ENCODE measurements around the gene RPL35.

DNA sequence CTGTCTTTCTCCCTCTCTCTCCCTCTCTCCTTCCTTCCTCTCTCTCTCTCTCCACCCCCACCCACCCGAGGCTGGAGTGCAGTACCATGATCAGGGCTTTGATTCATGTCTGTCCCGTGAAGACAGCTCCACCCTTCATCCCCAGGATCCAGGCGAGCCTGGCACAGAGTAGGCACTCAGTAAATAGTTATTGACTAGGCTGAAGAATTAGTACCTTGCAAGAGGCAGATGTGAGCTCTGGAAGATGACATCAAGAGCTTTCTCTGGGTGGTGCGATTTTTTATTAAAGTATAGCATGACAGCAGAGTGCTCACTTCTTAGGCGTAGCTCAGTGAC is 32.5 kb downstream of the RPL35 start:
- TF ChIP-seq, protein P1, sequence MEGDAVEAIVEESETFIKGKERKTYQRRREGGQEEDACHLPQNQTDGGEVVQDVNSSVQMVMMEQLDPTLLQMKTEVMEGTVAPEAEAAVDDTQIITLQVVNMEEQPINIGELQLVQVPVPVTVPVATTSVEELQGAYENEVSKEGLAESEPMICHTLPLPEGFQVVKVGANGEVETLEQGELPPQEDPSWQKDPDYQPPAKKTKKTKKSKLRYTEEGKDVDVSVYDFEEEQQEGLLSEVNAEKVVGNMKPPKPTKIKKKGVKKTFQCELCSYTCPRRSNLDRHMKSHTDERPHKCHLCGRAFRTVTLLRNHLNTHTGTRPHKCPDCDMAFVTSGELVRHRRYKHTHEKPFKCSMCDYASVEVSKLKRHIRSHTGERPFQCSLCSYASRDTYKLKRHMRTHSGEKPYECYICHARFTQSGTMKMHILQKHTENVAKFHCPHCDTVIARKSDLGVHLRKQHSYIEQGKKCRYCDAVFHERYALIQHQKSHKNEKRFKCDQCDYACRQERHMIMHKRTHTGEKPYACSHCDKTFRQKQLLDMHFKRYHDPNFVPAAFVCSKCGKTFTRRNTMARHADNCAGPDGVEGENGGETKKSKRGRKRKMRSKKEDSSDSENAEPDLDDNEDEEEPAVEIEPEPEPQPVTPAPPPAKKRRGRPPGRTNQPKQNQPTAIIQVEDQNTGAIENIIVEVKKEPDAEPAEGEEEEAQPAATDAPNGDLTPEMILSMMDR (conservative IDR thresholded peaks at IDR 0.05 in 1 of 2, IDR thresholded peaks at IDR 0.05 in 1 of 2; ENCODE audit: low read depth in 1 of 2, low read length in 2 of 2): no peak
- TF ChIP-seq EZH2 (IDR thresholded peaks at IDR 0.05; ENCODE audit: low read length, missing control alignments): no peak
